Stimulated activated CD8-positive, alpha-beta memory T cell treated with anti-CD3 and anti-CD28 coated beads, Interleukin-4, amount 100 ng/mL, for 4 hours (primary cell): Measurements from ENCODE around the gene ADCY5.

Experiments used
- DNase-seq, 2 donors: peaks; one replicate each; pipeline ENCODE4 v3.0.0-alpha.2; 2020; ENCODE audit warnings: low read depth in 2 of 2, low spot score in 1 of 2

Gene ADCY5

DNA sequence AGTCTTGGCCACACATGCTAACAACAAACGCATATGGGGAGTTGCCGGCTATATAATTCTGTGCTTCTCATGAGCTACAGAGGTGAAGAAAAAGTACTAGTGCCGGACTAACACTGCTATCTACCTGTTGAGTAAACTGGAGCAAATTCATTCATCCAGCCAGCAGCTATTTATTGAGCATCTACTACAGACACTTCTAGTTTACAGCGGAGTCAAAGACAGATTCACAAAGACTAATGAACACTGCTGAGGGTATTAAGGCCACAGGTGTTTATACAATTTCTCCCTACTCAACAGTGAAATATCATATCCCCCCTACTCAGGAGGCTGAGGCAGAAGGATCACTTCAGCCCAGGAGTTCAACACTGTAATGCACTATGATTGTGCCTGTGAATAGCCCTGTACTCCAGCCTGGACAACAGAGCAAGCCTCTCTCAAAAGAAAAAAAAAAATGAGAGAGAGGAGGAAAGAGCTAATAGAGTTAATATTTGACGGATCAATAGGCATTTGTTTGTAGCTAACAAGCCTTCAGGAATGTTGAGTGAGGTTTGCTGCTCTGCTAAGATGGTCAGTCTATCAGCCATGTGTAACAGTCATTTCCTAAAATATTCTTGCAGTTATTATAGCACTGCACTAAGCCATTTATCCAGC is 17.8 kb downstream of the ADCY5 start:
- DNase-seq: no peak

DNA sequence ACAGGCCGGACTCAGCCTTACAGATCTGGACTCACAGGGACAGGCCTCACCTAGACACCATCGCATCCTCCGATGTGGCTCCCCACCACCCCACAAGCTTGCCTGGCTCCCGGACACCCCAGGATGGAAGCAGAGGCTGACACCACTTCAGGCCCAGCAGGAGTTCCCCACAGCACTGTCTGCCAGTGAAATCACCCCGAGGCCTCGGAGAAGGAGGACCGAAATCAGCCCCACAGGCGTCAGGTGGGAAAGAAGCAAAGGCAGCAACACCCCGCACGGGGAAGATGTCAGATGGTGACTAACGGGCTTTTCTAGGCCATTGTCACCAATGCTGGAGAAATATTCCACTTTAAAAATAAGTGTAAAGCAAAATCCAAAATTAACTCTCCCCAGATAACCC is 18.6 kb downstream of the ADCY5 start:
- no peak for DNase-seq

DNA sequence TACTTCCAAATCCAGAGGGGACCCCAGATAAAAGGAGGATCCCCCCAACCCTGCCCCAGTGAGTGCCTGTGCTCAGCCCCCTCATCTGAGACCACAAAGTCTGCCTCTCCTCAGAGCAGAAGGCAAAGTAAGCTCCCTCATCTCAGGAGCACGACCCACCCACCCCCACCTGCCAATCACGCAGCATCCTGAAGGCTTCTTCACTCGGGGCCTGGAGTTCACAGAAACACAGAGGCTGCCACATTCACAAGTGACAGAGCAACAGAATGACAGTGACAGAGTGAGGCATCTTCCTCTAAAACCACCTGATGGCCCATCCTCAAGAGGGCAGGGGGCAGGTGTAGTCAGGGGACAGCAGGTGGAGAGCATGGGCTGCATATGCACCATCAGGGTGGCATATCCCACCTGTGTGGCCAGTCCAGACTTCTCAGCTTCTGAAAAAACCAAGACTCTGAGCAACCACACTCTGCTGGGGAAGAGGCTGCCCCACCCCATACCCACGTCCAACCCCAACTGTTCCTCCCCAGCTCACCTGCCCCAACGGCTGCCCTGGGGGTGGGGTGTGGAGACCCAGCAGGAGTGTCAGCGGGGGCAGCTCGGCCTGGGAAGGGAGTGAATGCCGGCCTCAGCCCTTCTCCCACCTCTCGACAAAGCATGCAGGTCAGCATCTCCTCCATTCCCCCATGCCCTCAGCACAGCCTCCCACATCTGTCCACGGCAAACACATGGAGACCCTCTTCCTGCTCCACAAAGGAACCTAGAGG is 19.3 kb downstream of the ADCY5 start:
- no peak for DNase-seq

DNA sequence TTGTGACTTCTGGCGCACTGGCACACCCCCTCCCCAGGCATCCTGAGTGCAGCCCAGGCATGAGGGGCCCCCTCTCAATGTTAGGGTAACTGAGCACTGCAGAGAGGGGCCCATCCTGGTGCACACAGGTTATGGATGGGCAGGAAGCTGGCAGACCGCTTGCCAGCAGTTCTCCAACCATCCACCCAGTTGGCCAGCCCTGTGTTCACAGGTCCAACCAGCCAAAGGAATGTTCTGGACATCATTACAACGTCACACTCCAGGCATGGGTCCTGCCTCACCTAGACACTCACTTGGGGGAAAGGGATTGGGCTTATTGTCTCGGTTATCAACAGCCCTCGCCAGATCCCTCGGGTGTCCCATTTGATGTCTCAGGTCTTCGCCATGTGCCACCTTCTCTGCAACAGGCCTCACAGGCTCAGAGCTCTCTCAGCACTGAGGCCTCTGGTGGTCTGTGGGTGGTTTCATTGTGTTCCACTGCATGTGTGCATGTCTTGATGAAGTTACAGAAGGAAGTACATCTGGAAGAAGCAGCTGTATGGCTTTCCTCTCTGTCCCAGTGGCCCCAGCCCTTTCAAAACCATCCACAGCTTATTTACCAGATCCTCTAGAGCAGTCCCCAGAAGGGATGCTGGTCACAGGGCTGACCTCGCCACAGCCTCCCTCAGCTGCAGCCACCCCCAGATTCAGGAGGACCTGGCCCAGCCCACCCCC is 23.7 kb downstream of the ADCY5 start:
- DNase-seq: no peak

DNA sequence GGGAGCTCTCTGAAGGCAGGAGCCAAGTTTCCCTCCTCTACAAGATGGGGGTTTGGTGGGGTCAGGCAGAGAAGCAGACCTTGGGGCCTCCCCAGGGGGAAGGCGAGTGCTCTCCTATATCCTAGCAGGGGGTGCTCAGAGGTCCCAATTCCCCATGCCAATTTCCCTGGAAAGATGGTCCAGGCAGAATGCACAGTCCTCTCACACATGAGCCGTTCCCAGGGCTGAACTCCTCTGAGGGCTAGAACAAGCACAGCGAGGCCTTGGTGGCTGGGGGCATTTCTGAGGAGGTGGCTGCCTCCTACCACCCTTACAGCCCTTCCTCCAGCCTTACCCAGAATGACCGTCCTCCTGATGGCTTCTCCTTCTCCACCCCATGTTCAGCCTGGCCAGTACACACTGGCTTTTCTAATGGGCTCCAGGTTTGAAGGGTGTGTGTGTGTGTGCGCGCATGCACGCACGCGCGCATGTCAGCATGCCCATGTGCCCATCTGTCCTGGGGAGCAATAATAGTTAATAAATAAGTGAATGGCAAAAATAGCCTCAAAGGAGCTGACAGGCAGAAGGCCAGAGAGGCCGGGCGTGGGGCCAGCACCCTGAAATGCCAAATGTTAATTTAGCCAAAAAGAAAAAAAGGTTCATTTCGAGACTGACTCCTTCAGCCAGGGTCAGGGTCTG is 24.4 kb downstream of the ADCY5 start:
- DNase-seq: no peak

DNA sequence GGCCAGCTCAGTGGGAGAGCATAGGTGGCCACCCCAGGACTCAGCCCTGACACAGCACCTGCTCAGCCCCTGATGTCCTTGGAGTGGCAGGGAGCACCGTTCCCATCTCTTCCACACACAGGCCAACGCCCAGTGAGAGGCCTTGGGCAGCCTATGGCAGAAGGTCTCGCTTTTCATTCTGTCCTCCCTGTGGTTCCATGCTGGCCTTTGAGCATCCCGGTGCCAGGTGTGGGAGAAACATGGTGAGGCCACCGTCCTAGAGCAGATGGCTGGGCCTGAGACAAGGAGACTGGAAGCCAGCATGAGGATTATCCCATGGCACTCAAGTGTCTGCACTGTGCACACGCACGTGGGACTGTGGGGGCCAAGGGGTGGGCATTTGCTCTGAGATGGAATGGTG is 25.1 kb downstream of the ADCY5 start:
- no peak for DNase-seq

DNA sequence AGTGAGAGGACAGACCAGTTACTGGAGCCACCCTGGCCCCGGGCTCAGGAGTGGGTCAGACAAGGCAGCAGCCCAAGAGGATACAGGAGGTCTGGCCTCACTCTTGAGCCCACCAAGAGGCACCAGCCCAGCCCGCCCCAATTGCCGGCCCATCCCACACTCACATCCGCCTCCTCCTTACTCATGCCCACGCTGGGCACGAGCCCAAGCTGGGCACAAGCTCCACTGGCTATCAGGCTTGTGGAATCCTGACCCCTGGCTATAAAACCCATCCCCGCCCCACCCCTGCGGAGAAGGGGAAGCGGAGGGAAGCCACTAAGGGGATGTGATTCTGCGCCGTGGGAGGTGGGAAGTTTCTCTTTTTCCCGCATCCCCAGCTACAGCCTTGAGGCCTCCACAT is 25.9 kb downstream of the ADCY5 start:
- no peak for DNase-seq

DNA sequence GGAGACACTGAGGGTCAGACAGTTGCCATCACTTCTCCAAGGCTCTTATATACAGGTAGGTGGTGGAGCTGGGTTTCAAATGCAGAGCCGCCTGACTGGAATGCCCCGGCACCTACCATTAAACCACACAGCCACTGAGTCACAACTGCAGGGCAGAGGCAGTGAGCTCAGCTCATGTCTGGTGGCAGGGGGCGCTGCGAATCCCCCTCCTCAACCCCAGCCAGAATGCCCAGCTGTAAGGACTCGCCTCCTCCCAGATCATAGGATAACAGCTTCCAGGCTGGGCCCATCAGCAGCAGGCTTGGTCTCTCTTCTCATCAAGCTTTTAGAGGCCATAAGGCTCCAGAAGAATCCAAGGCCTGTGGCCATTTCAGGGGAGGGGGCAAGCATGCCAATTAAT is 26.4 kb downstream of the ADCY5 start:
- no peak for DNase-seq

DNA sequence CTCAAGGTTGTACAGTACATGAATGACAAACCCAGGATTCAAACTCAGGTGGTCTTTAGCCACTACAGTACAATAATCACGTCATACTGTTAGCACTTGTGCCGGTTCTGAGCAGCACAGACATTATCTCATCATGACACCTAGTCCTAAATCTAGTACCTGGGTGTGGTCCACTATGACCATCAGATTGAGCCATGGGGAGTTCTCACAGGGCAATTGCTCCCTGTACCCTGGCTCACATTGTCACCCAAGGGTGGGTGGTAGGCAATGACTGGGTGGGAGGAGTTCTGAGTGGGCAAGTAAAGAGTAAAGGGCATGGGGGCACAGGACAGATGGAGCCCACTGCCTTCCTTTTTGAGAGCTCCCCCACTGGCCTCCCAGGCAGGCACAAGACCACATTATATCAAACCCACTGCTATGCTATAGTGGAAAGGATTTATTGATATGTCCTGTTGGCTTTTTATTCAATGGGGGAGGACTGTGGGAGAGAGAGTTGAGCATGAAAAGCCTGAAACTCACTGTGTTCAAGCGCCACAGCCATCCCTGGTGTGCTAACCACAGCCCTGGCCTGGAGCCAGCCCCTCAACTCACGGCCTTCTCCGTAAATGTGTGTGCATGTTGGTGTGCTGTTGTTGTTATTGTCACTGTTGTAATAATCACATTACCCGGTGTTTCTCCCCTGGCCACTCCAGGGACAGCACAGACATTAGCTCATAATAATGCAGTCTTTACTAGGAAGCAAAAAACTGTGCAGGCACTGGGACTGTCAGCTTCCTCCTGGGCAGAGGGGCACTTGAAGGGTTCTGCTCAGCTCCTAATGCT is 27.3 kb downstream of the ADCY5 start:
- no peak for DNase-seq

DNA sequence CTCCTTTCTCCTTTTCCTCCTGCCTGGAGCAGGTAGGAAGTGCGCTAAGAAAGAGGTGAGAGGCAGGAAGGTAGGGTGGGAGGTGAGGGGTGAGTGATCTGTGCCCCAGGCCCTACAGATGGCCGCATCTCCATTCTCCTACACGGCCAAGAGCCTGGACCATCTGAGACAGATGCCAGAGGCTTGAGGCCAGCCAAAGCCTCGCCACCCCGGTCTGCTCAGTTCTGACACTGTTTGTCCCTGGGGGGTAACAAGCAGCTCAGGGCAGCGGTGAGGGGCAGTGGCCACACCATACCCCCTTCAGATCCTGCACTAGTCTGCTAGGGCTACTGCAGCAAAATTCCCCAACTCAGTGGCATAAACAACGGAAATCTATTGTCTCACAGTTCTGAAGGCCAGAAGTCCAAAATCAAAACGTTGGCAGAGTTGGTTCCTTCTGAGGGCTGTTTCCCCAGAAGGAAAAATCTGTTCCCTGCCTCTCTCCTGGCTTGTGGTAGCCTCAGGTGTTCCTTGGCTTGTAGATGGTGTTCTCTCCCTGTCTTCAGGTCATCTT is 28.4 kb downstream of the ADCY5 start:
- DNase-seq: no peak

DNA sequence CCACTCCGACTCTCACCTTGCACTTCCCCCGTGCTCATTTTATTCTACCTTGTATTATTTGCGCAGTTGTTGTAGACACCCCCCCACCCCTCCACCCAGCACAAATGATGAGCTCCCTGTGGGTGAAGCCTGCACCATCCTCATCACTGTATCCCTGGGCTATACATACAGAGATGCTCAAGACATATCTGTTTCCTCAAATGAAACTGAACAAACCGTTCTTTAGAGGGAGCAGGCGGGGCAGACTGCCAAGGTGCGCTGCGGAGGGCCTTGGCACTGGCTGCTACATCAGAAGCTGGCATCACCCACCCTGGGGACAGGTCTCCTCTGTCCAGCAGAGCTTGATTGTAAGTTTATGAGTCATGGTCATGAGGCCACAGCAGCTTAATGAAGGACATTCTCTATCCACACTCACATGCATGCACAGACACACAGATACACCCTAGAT is 29.0 kb downstream of the ADCY5 start:
- DNase-seq: no peak

DNA sequence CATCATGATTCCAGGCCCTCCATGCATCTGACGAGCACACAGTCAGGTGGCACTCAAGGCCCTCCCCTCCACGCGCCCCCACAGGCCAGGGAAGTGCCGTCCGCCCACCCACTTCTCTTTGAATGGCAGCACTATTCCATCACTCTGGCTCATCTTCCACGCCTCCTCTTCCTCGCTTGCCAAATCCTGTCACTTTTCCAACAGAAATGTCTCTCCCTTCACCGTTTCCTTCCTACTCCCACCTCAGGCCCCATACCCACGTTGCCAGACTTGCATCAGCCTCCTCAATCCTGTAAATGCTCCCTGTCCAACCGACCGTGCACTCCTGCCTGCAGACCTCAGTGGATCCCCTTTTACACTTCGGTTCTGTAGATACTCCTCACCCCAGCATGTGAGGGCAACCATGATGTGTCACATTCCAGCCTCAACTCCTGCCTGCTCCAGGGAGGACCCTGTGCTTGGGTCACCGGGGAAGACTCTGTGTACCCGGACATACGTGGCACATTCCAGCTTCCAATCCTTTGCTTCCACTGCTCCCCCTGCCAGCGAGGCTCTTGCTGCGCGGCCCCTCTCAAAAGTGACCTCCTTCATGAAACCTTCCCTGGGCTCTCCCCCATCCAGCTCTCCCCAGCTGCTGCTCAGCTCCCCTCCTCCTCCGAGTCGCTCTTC is 29.6 kb downstream of the ADCY5 start:
- no peak for DNase-seq

DNA sequence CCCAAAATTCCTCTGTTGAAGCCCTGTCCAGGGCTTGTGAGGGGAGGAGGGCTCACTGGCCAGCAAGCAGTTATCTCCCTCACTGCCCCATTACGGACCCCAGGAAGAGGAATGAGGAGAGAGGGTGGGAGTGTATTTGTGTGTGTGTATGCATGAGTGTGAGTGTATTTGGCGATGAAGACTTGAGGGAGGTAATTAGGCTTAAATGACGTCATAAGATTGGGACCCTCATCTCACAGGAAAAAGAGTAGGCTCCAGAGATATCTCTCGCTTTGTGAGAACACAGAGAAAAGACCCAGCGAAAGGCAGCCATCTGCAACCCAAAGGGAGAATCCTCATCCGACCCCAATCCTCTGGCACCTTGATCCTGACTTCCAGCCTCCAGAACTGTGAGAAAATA is 32.2 kb downstream of the ADCY5 start:
- no peak for DNase-seq

DNA sequence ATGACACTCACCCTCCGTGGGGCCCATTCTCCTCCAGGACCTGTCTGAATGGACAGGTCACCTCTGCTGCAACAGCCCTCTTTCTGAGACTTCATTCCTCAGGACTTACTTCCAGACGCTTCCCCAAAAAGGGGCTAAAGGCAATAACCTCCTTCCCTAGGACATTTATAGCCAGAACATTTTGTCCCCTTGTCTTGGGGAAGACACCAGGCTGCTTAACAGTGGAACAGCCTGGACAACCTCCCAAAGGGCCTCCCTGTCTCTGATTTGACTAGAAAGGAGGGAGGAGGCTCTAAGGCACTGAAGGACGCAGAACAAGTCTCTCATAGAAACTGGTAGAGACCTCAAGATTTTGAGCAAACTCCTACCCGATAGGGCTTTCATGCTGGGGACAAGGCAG is 32.7 kb downstream of the ADCY5 start:
- no peak for DNase-seq

DNA sequence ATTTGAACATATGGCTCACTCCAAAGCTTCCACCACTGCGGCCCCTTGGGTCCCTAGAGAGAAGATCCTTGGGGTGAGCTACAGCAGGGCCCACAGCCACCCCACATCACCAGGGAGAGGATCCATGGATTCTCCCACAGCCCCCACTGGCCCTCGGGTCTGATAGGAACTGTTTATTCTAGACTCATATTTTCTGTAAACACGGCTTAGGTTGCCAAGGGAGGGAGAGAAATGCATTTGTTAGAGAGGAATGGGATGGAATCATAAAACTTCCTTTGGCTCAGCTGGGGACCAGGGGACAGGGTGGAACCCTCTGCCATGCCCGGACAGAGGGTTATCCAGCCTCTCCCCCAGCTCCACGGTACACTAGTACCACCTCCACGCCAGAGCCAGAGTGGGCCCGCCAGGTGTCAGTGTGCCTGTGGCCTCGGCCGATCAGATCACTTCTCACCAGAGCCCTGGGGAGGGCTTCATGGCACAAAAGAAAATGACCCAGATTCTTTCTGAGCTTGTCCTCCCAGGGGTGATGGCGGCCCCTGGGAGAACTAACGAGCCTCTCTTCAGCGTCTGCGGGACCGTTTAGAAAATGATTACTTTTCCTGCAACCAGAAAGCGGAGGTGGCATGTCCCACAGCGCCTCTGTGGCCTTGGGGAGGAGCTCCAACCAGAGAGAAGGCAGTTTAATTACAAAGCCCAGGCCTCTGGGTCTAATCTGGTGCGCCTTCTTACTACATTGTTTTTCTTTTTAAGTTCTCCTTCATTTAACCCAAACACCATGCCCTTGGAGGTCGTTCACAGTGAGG is 33.7 kb downstream of the ADCY5 start:
- DNase-seq: no peak

DNA sequence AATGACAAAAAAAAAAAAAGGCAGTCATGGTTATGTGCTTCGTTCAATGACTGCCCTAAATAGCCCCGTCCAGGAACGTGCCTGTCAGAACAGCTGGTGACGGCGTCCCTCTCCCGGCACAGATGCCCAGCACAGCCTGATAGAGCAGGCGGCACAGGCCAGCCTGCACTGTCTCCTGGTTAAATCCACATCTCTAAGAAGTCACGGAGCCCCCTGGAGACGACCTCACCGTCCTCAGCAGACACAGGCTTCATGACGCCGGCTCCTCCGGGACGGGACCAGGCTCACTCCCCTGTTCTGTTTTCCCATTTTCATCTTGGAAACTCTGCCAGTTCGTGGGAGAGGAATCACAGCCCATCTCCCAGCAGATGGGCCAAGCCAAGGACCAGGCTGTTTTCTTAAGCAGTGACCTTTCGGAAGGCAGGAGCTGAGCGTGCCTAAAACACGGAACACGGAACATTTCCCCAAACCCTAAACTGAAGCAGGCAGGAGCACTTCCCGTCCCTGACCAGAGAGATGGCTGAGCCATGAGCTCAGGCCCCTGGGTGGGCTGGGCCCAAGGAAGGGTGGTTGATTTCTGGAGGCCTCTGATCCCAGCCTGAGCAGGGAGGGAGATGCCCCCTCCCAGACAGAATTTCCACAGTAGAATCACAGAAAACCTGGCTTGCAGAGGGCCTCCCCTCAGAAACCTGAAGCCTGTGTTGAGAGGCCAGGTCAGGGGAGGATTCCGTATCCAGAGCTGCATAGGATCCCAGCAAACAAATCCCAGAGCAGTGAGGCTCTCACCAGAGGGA is 35.9 kb downstream of the ADCY5 start:
- no peak for DNase-seq

DNA sequence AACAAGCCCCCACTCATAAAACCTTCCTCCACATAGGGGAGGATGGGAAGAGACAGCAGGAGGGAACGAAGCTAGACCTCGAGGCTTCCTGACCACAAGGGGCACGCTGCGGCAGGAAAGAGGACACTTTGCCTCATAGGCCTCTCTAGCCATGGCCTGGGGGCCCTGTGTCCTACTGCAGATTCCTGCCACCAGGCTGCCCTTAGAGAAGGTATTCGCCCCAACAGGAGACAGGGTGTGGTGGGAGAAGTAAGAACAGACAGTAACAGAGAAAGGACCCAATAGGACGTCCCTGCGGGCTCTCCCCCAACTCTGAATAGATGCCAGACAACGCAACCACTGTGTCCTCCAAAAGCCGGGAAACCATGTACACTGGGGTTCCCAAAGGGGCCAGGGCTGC is 36.8 kb downstream of the ADCY5 start:
- no peak for DNase-seq

DNA sequence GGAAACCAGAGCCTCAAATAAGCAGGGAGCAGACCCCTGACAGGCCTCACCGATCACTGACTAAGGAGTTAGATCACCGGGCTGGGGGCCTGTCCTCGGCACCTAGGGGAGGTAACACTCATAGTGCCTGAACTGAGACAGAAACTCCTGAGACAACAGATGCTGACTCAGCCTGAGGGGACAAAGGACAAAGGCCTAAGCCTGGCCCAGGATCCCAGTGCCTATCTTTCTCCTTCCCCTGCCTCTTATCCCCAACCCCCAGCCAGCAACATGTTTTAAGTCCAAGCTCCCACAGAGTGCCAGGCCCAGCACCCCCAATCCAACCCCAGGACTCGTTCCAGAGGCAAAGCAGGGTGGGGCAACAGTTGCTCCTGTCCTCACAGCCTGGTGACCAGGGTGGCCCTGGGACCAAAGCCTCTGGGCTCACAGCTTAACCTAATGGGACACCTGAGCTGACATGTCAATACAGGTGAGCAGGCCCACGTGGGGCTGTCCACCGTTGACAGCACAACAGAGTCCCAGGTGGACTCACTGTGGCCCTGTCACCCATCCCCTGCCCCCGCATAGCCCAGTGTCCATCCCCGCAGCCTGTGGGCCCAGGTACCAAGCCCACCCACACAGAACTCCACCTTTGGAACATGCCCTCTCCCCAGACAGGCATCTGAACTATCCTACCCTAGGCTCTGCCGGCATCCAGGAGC is 37.4 kb downstream of the ADCY5 start:
- DNase-seq: no peak
